ENCODE results near the gene FARP2. TPM values are rescaled to one million over a fixed set of nuclear protein-coding genes. Genes with fewer than 3 reads are reported as not detected.
"Not testable (repeated sequence)": the region's sequence is repeated elsewhere in the genome, so short reads cannot be mapped to it uniquely, and the experiment has no call there.

Gene FARP2
- total RNA-seq, 6 experiments from 2014 or later = 38.3 to 46.4 (median 41.9) TPM

DNA sequence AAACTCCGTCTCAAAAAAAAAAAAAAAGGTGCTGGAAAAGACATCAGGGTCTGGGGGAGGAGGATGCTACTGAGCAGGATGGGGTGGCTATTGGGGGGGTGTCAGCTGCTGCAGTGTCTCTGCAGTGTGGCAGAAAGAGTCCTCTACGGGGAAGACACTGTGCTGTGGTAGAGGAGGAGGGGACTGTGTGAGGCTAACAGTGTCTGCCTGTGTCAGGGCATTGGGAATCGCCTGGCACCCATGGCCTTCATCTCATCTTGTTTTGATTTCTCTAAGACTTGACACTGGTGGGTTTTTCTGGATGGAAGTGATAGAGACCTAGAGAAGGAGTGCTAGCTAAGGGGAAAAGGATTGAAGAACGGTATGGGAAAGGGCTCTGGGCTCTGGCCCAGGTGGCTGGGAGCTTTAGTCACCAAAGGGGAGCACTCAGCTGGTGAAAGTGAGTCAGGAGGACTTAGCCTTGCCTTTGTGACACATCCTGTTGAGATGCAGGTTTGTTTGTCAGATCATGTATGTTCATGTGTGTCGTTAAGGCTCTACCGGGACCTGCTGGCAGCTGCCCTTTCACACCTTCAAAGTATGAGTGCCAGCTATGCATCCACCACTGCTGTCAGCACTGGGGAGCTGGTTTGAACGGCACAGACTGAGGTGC is 58.0 kb downstream of the FARP2 start:
- Mint-ChIP-seq H3K4me3 (no peak overlapping the region), H3K27me3 (ENCODE audit: insufficient read depth) (no peaks in the 10 kb centered on the region), H3K4me1 (ENCODE audit: low read depth) (peaks cover 24% of the 10 kb centered on the region), H3K36me3 (ENCODE audit: low read depth) (peaks cover 38% of the 10 kb centered on the region), H3K27ac (no peak overlapping the region), H3K9me3 (no peaks in the 10 kb centered on the region)
- DNase-seq = no peak
- TF ChIP-seq, protein P1, sequence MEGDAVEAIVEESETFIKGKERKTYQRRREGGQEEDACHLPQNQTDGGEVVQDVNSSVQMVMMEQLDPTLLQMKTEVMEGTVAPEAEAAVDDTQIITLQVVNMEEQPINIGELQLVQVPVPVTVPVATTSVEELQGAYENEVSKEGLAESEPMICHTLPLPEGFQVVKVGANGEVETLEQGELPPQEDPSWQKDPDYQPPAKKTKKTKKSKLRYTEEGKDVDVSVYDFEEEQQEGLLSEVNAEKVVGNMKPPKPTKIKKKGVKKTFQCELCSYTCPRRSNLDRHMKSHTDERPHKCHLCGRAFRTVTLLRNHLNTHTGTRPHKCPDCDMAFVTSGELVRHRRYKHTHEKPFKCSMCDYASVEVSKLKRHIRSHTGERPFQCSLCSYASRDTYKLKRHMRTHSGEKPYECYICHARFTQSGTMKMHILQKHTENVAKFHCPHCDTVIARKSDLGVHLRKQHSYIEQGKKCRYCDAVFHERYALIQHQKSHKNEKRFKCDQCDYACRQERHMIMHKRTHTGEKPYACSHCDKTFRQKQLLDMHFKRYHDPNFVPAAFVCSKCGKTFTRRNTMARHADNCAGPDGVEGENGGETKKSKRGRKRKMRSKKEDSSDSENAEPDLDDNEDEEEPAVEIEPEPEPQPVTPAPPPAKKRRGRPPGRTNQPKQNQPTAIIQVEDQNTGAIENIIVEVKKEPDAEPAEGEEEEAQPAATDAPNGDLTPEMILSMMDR (IDR thresholded peaks at IDR 0.05) = no peak

- Mint-ChIP-seq H3K27ac (no peak overlapping the region), H3K4me3 (no peak overlapping the region), H3K27me3 (ENCODE audit: insufficient read depth) (no peaks in the 10 kb centered on the region), H3K36me3 (ENCODE audit: low read depth) (peaks cover 38% of the 10 kb centered on the region), H3K9me3 (no peaks in the 10 kb centered on the region), H3K4me1 (ENCODE audit: low read depth) (peaks cover 20% of the 10 kb centered on the region)
- TF ChIP-seq, protein P1 (IDR thresholded peaks at IDR 0.05) = no peak
- no peak for DNase-seq
Measured at GRCh38 chr2:241415196-241415595, 59.1 kb downstream of the FARP2 start.

DNA sequence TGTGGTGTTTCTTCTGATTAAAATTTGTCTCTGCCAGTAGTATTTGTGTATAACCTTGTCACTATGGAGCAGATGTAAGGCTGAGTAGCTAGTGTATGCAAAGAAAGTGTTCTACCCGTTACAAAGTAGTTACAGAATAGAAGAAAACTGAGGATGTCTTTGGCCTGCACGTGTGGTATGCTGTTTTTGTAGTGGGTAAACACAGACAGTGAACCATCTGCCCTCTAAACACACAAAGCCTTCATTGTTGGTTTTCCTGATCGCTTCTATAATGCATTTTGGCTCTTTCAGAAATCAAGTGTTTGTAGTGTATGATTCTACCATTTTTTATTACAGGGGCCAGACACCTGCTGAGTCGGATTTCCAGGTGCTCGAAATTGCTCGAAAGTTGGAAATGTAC is 61.5 kb downstream of the FARP2 start:
- Mint-ChIP-seq H3K27ac (no peak overlapping the region), H3K9me3 (peaks cover 2% of the 10 kb centered on the region), H3K36me3 (ENCODE audit: low read depth) (peaks cover 35% of the 10 kb centered on the region), H3K4me3 (no peak overlapping the region), H3K27me3 (ENCODE audit: insufficient read depth) (no peaks in the 10 kb centered on the region), H3K4me1 (ENCODE audit: low read depth) (no peaks in the 10 kb centered on the region)
- DNase-seq = no peak
- TF ChIP-seq, protein P1 (IDR thresholded peaks at IDR 0.05) = no peak

DNA sequence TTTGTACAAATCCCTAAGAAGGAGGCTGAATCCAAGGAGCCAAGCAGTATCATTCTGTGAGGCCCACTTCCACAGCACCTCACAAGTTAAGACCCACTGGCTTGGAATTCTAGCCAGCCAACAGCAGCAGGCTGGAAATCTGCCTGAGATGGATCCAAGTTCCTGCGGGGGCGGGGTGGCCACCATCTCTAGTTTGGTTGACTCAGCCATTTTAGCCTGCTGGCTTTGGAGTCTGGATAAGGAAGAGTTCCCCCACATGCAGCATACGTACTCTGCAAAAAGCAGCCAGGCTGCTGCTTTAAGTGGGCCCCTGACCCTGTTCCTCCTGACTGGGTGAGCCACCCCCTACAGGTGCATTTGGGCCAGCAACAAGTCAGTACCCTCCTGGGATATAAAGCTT is 65.2 kb downstream of the FARP2 start:
- H3K36me3 Mint-ChIP-seq (ENCODE audit: low read depth) = peaks cover 45% of the 10 kb centered on the region
- DNase-seq = no peak
- H3K9me3 Mint-ChIP-seq = peaks cover 15% of the 10 kb centered on the region

DNA sequence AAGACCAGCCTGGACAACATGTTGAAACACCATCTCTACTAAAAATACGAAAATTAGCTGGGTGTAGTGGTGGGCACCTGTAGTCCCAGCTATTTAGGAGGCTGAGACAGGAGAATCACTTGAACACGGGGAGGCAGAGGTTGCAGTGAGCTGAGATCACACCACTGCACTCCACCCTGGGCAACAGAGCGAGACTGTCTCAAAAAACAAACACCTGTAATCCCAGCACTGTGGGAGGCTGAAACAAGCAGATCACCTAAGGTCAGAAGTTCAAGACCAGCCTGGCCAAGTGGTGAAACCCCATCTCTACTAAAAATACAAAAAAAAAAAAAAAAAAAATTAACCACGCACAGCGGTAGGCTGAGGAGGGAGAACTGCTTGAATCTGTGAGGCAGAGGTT is 65.9 kb downstream of the FARP2 start:
- H3K27me3 Mint-ChIP-seq (ENCODE audit: insufficient read depth); H3K27ac Mint-ChIP-seq; H3K4me1 Mint-ChIP-seq (ENCODE audit: low read depth); DNase-seq; H3K4me3 Mint-ChIP-seq: not testable (repeated sequence)
- Mint-ChIP-seq H3K9me3 (peaks cover 15% of the 10 kb centered on the region), H3K36me3 (ENCODE audit: low read depth) (peaks cover 45% of the 10 kb centered on the region)

More for the DNA sequence above, 65.2 kb downstream of the FARP2 start:
- Mint-ChIP-seq H3K27me3 (ENCODE audit: insufficient read depth) (no peaks in the 10 kb centered on the region), H3K27ac (no peak overlapping the region), H3K4me1 (ENCODE audit: low read depth) (no peaks in the 10 kb centered on the region), H3K4me3 (no peak overlapping the region)
- TF ChIP-seq, protein P1 (IDR thresholded peaks at IDR 0.05) = no peak

DNA sequence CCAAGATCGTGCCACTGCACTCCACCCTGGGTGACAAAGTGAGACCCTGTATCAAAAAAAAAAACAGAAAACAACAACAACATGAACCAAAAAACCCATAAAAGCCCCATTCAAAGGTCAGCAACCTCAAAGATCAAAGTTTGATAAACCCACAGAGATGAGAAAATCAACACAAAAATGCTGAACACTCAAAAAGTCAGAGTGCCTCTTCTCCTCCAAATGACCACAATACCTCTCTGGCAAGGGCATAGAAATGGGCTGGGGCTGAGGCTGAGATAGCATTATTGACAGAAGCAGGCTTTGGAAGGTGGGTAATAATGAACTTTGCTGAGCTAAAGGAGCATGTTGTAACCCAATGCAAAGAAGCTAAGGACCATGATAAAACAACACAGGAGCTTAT is 66.3 kb downstream of the FARP2 start:
- Mint-ChIP-seq H3K27ac (no peak overlapping the region), H3K4me1 (ENCODE audit: low read depth) (no peaks in the 10 kb centered on the region), H3K9me3 (peaks cover 15% of the 10 kb centered on the region), H3K36me3 (ENCODE audit: low read depth) (peaks cover 45% of the 10 kb centered on the region), H3K4me3 (no peak overlapping the region), H3K27me3 (ENCODE audit: insufficient read depth) (no peaks in the 10 kb centered on the region)
- TF ChIP-seq, protein P1 (IDR thresholded peaks at IDR 0.05) = no peak
- DNase-seq = no peak

DNA sequence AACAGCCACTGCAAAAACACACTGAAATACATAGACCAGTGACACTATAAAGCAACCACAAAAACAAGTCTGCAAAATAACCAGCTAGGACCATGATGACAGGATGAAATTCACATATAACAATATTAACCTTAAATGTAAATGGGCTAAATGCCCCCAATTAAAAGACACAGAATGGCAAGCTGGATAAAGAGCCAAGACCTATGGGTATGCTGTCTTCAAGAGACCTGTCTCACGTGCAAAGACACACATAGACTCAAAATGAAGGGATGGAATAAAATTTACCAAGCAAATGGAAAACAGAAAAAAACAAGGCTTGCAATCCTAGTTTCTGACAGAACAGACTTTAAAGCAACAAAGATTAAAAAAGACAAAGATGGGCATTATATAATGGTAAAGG is 67.4 kb downstream of the FARP2 start:
- not testable (repeated sequence) for H3K27ac Mint-ChIP-seq; H3K27me3 Mint-ChIP-seq (ENCODE audit: insufficient read depth); DNase-seq; H3K4me1 Mint-ChIP-seq (ENCODE audit: low read depth); H3K4me3 Mint-ChIP-seq
- Mint-ChIP-seq H3K36me3 (ENCODE audit: low read depth) (peaks cover 40% of the 10 kb centered on the region), H3K9me3 (peaks cover 15% of the 10 kb centered on the region)

All from HFFc6 (cell line).